Calu3 (cell line): ENCODE results near the gene DNAI4. TPM values are rescaled to one million over a fixed set of nuclear protein-coding genes. Genes with fewer than 3 reads are reported as not detected.

Experiments used
- BruUV-seq: library from RNA; stranded (reverse); fragments of 400-500 nt; replicated peaks from 2 replicates; lab custom pipeline; 2021; lab: Mats Ljungman, UMichigan
- CTCF ChIA-PET: fragments of 300-600 bp; sonication (Branson Sonifier 250); formaldehyde crosslinking; loops from one replicate; lab custom pipeline; 2022; ENCODE audit warnings: antibody characterized with exemption; lab: Charles Lee
- DNase-seq: peaks from one replicate; pipeline ENCODE4 v3.0.0; 2022
- H3K27ac Mint-ChIP-seq: one replicate; pipeline ENCODE4 v1.8.0; 2022; ENCODE audit warnings: mixed read lengths; ENCODE audit not compliant: unreplicated experiment
- H3K27me3 Mint-ChIP-seq: one replicate; pipeline ENCODE4 v1.8.0; 2022; ENCODE audit warnings: mixed read lengths; ENCODE audit not compliant: unreplicated experiment
- H3K36me3 Mint-ChIP-seq: one replicate; pipeline ENCODE4 v1.8.0; 2022; ENCODE audit warnings: mild to moderate bottlenecking, moderate library complexity, mixed read lengths; ENCODE audit not compliant: insufficient read depth, unreplicated experiment
- H3K4me1 Mint-ChIP-seq: one replicate; pipeline ENCODE4 v1.8.0; 2022; ENCODE audit warnings: mild to moderate bottlenecking, low read depth, mixed read lengths; ENCODE audit not compliant: unreplicated experiment
- H3K4me3 Mint-ChIP-seq: one replicate; pipeline ENCODE4 v1.8.0; 2022; ENCODE audit warnings: mild to moderate bottlenecking, low read depth, moderate library complexity, mixed read lengths; ENCODE audit not compliant: unreplicated experiment
- H3K9me3 Mint-ChIP-seq: one replicate; pipeline ENCODE4 v1.8.0; 2022; ENCODE audit warnings: low read depth, mixed read lengths; ENCODE audit not compliant: unreplicated experiment
- intact Hi-C: fragments of 100-400 bp; cut with micrococcal nuclease; formaldehyde crosslinking; loops from one replicate; pipeline ENCODE4 v1.10.0; 2022; ENCODE audit not compliant: unreplicated experiment
- total RNA-seq: library from RNA; stranded (reverse); gene quantifications from 2 replicates; pipeline ENCODE4 v1.2.3, GENCODE V29; 2022
- TF ChIP-seq, protein P1 (sequence below): fragments of 200-600 bp; IDR thresholded peaks from one replicate; pipeline ENCODE4 v1.8.0; 2022; ENCODE audit warnings: antibody characterized with exemption; ENCODE audit not compliant: unreplicated experiment

DNAI4 gene
- total RNA-seq, 1 experiment from 2014 or later, result 5.6 TPM

GRCh38 chr1:66944330-66945274 lies 19.9 kb upstream of the DNAI4 start:
- TF ChIP-seq, protein P1, sequence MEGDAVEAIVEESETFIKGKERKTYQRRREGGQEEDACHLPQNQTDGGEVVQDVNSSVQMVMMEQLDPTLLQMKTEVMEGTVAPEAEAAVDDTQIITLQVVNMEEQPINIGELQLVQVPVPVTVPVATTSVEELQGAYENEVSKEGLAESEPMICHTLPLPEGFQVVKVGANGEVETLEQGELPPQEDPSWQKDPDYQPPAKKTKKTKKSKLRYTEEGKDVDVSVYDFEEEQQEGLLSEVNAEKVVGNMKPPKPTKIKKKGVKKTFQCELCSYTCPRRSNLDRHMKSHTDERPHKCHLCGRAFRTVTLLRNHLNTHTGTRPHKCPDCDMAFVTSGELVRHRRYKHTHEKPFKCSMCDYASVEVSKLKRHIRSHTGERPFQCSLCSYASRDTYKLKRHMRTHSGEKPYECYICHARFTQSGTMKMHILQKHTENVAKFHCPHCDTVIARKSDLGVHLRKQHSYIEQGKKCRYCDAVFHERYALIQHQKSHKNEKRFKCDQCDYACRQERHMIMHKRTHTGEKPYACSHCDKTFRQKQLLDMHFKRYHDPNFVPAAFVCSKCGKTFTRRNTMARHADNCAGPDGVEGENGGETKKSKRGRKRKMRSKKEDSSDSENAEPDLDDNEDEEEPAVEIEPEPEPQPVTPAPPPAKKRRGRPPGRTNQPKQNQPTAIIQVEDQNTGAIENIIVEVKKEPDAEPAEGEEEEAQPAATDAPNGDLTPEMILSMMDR, result no peak

DNA sequence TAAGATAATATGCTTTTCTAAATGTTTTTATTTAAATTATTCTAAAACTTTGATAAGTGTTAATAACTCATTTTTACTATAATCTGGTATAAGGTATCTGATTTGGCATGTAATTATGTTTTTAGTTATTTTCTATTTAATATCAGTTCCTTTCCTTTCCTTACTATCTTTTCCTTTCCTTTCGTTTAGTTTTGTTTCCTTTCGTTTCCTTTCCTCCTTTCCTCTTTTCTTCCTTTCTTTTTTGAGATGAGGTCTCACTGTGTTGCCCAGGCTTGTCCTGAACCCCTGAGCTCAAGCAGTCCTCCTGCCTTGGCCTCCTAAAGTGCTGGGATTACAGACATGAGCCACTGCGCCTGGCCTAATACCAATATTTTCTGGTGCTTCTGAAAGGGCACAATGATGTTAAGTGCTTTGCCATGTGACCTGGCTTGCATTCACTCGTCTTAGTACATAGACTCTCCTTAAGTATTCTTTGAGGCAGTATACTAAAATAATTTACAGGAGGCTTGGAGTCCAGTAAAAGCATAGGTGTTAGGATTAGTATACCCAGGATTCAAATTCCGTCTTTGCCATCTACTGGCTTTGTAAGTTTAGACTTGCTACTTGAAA lies 18.8 kb upstream of the DNAI4 start:
- CTCF ChIA-PET, result interaction anchor here (0.7 kb wide), 1 partner anchor 36 kb away, joined by 3 read pairs; no protein-coding TSS in a partner anchor
- H3K36me3 Mint-ChIP-seq, result peaks cover 29% of the 10 kb centered on the region
- no TSS peak for BruUV-seq
- TF ChIP-seq, protein P1, result no peak
- DNase-seq, result no peak
- H3K4me3 Mint-ChIP-seq, result no peak overlapping the region
- peak overlapping the region; percentile 28 for H3K27ac Mint-ChIP-seq
- no peaks in the 10 kb centered on the region for H3K27me3 Mint-ChIP-seq
- intact Hi-C loops, result no loop called here
- no peaks in the 10 kb centered on the region for H3K9me3 Mint-ChIP-seq
- H3K4me1 Mint-ChIP-seq, result peaks cover 64% of the 10 kb centered on the region

More at GRCh38 chr1:66944330-66945274, 19.9 kb upstream of the DNAI4 start:
- Mint-ChIP-seq H3K27me3 (no peaks in the 10 kb centered on the region), H3K4me3 (peak overlapping the region; percentile 36), H3K36me3 (peaks cover 32% of the 10 kb centered on the region), H3K9me3 (no peaks in the 10 kb centered on the region), H3K27ac (peak overlapping the region; percentile 70), H3K4me1 (peaks cover 54% of the 10 kb centered on the region)
- peak; percentile 63 for DNase-seq
- intact Hi-C loops, result no loop called here
- CTCF ChIA-PET, result interaction anchor here (0.7 to 1.1 kb wide), 3 partner anchors 20 to 37 kb away, joined by 3 to 5 read pairs (median 3); partner anchors contain the start of genes DNAI4 and MIER1
- no TSS peak for BruUV-seq

DNA sequence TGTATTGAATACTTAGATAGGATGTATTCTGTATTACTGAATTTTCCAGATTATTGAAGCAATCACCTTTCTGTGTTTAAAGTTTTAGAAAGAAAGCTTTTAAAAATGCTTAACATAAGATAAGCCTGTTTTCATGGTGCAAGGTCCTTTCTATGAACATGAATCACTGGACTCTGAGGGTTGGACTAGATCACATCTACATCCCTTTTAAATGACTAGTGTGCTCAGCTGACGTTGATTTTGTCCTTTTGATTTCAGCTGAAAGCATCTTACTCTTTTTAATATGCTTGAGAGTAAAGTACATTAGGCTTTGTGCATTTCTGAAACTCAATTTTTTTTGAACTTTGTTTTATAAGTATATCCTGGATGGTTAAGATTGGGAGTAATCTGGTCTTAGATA lies 16.3 kb upstream of the DNAI4 start:
- Mint-ChIP-seq H3K9me3 (no peaks in the 10 kb centered on the region), H3K36me3 (peaks cover 18% of the 10 kb centered on the region), H3K27ac (no peak overlapping the region), H3K4me3 (no peak overlapping the region), H3K4me1 (peaks cover 53% of the 10 kb centered on the region), H3K27me3 (no peaks in the 10 kb centered on the region)
- TF ChIP-seq, protein P1, result no peak
- no peak for DNase-seq
- CTCF ChIA-PET, result no interaction called here
- no TSS peak for BruUV-seq
- intact Hi-C loops, result no loop called here

DNA sequence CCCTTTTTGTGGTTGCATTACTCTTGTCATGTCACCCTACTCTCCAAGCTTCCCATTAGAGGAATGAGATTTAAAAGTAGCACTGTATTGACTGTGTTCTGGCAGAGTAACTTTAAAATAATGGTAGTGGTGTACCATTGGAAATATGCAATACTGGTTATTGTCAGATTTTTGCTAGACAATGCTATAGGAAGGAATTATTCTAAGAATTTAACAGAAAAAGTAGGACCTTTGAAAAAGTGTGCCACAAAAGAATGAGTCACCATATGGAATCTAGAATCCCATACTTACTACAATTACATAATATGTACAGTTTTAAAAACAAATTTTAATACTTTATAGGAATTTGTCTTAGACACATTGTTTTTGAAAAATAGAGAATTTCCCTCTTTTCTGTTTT lies 14.0 kb upstream of the DNAI4 start:
- Mint-ChIP-seq H3K4me1 (peaks cover 33% of the 10 kb centered on the region), H3K36me3 (peaks cover 20% of the 10 kb centered on the region), H3K9me3 (no peaks in the 10 kb centered on the region), H3K27ac (no peak overlapping the region), H3K27me3 (no peaks in the 10 kb centered on the region), H3K4me3 (no peak overlapping the region)
- BruUV-seq, result no TSS peak
- intact Hi-C loops, result loop anchor here (10.0 kb wide), 1 partner anchor 496 kb away; the partner anchor contains the start of gene SERBP1
- CTCF ChIA-PET, result interaction anchor here (0.7 to 1.3 kb wide), 2 partner anchors 11 to 73 kb away, joined by 3 to 5 read pairs; no protein-coding TSS in a partner anchor
- no peak for DNase-seq
- TF ChIP-seq, protein P1, result no peak
